Stimulated activated naive CD4-positive, alpha-beta T cell treated with Interleukin-2 at 50 U/mL for 16 hours (primary cell): ENCODE measurements around the gene CRYBG1.

Source experiments
- DNase-seq: peaks from one replicate; lab custom pipeline; 2025; lab: John Stamatoyannopoulos, UW

The CRYBG1 gene

GRCh38 chr6:106462923-106463557 is 102.5 kb downstream of the CRYBG1 start:
- no peak for DNase-seq

GRCh38 chr6:106466211-106466610 is 105.7 kb downstream of the CRYBG1 start:
- no peak for DNase-seq

- DNase-seq, result no peak
Observed at GRCh38 chr6:106468935-106469334, 108.4 kb downstream of the CRYBG1 start.

GRCh38 chr6:106469882-106470281 is 109.4 kb downstream of the CRYBG1 start:
- DNase-seq, result no peak

GRCh38 chr6:106470316-106470715 is 109.8 kb downstream of the CRYBG1 start:
- no peak for DNase-seq

- no peak for DNase-seq
Observed at GRCh38 chr6:106470811-106471210, 110.3 kb downstream of the CRYBG1 start.

- DNase-seq, result no peak
Observed at GRCh38 chr6:106473812-106474211, 113.3 kb downstream of the CRYBG1 start.

- no peak for DNase-seq
Observed at GRCh38 chr6:106474466-106474865, 113.9 kb downstream of the CRYBG1 start.

GRCh38 chr6:106475284-106475683 is 114.8 kb downstream of the CRYBG1 start:
- DNase-seq, result no peak

- no peak for DNase-seq
Observed at GRCh38 chr6:106476331-106477105, 116.0 kb downstream of the CRYBG1 start.

GRCh38 chr6:106477146-106477545 is 116.6 kb downstream of the CRYBG1 start:
- no peak for DNase-seq

- no peak for DNase-seq
Observed at GRCh38 chr6:106477790-106478189, 117.3 kb downstream of the CRYBG1 start.

- no peak for DNase-seq
Observed at GRCh38 chr6:106486236-106486635, 125.7 kb downstream of the CRYBG1 start.

- no peak for DNase-seq
Observed at GRCh38 chr6:106488494-106489370, 128.2 kb downstream of the CRYBG1 start.

GRCh38 chr6:106490030-106490429 is 129.5 kb downstream of the CRYBG1 start:
- DNase-seq, result no peak

- DNase-seq, result no peak
Observed at GRCh38 chr6:106490436-106490835, 129.9 kb downstream of the CRYBG1 start.

- DNase-seq, result no peak
Observed at GRCh38 chr6:106490974-106491373, 130.5 kb downstream of the CRYBG1 start.

GRCh38 chr6:106495014-106495413 is 134.5 kb downstream of the CRYBG1 start:
- no peak for DNase-seq

- DNase-seq, result no peak
Observed at GRCh38 chr6:106496823-106497222, 136.3 kb downstream of the CRYBG1 start.

GRCh38 chr6:106501960-106502371 is 141.4 kb downstream of the CRYBG1 start:
- DNase-seq, result no peak

- no peak for DNase-seq
Observed at GRCh38 chr6:106502559-106502958, 142.0 kb downstream of the CRYBG1 start.

GRCh38 chr6:106508277-106508676 is 147.8 kb downstream of the CRYBG1 start:
- DNase-seq, result no peak

GRCh38 chr6:106508834-106509233 is 148.3 kb downstream of the CRYBG1 start:
- DNase-seq, result no peak
